NT2/D1 (cell line): Measurements from ENCODE around the gene PVALB.

Source experiments
- SUZ12 ChIP-seq: IDR thresholded peaks from 2 replicates; pipeline ENCODE4 v1.6.1; 2011; ENCODE audit not compliant: insufficient read length, insufficient read depth; ENCODE audit errors: extremely low read depth
- YY1 ChIP-seq: IDR thresholded peaks from 2 replicates; pipeline ENCODE4 v1.6.1; 2011; ENCODE audit not compliant: insufficient read length, insufficient read depth

- no peak for TF ChIP-seq SUZ12
- no peak for TF ChIP-seq YY1
These were observed 26.2 kb downstream of the PVALB start for GRCh38 chr22:36790648-36791047.
